MM.1S (cell line): ENCODE results near the gene CELF2.

Experiments used
- CTCF ChIP-seq: fragments of 300-600 bp; sonication (generic); IDR thresholded peaks from 2 replicates; pipeline ENCODE4 v1.5.1; 2016; ENCODE audit warnings: antibody characterized with exemption, low read length, mixed read lengths
- EZH2 ChIP-seq: fragments of 300-600 bp; sonication (generic); optimal IDR thresholded peaks from 2 replicates; pipeline ENCODE3; 2017; ENCODE audit warnings: low read depth, mild to moderate bottlenecking, antibody characterized with exemption, low read length, mixed read lengths

GRCh38 chr10:11170574-11170973, 152.9 kb downstream of the CELF2 start:
- TF ChIP-seq CTCF: no peak
- no peak for TF ChIP-seq EZH2
